PC-3 (cell line): Measurements from ENCODE around the gene PDZD7.

Experiments used
- EZH2 ChIP-seq: fragments of 300-600 bp; sonication (generic); IDR thresholded peaks from one replicate; pipeline ENCODE4 v1.6.1; 2017; ENCODE audit warnings: antibody characterized with exemption, mild to moderate bottlenecking, low read length; ENCODE audit not compliant: unreplicated experiment
- EZH2phosphoT487 ChIP-seq: fragments of 300-600 bp; sonication (generic); IDR thresholded peaks from 2 replicates; pipeline ENCODE4 v1.6.1; 2018; ENCODE audit warnings: mild to moderate bottlenecking, antibody characterized with exemption, low read length, borderline replicate concordance
- TF ChIP-seq, protein P1 (sequence below): fragments of 300-600 bp; sonication (generic); conservative IDR thresholded peaks from 2 replicates; pipeline ENCODE4 v1.5.1; 2017; ENCODE audit warnings: antibody characterized with exemption, low read depth, mild to moderate bottlenecking, low read length

DNA sequence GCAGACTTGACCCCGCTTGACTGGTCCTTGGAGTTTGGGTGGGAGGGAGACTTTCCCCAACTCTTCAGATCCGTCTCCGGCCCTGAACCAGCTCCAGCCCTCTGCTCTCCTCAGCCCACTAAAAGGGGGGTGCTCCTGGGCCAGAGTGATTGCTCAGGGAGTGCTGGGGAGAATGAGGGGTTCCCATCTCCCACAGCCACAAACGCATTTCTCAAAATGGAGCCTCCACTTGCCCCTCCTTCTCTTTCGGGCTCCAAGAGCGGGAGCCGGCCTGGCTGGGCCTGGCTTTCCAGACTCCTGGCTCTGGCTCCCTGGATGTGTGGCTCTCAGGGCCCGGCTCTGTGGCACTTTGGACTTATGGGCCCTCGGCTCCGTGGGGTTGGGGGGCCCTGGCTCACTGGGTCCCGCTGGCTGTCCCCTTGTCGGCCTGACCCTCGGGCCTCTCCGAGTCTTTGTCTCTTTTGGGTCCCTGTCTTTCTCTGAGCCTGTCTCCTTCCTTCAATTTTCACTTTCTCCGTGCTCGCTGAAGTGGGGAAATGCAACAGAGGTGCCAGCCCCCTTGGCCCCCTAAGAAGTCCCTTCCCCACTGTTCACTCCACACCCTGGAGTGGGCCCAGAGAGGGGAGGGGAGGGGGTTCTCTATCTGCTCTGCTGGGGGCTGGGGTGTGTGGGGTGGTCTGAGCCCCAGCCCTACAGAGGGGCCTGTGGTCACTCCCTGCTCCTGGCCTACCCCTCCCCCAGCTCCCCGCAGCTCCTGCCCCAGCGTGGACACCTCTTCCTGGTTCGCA, 30.6 kb downstream of the PDZD7 start:
- TF ChIP-seq, protein P1, sequence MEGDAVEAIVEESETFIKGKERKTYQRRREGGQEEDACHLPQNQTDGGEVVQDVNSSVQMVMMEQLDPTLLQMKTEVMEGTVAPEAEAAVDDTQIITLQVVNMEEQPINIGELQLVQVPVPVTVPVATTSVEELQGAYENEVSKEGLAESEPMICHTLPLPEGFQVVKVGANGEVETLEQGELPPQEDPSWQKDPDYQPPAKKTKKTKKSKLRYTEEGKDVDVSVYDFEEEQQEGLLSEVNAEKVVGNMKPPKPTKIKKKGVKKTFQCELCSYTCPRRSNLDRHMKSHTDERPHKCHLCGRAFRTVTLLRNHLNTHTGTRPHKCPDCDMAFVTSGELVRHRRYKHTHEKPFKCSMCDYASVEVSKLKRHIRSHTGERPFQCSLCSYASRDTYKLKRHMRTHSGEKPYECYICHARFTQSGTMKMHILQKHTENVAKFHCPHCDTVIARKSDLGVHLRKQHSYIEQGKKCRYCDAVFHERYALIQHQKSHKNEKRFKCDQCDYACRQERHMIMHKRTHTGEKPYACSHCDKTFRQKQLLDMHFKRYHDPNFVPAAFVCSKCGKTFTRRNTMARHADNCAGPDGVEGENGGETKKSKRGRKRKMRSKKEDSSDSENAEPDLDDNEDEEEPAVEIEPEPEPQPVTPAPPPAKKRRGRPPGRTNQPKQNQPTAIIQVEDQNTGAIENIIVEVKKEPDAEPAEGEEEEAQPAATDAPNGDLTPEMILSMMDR, result no peak
- TF ChIP-seq EZH2, result no peak
- TF ChIP-seq EZH2phosphoT487, result no peak
